Measurements from ENCODE around the gene TMC6.

The TMC6 gene

GRCh38 chr17:78107976-78108725, 20.4 kb downstream of the TMC6 start:
- H3K23ac ChIP-seq (ENCODE audit: low read depth, low read length, poor library complexity), result no peak overlapping the region
- H2BK15ac ChIP-seq (ENCODE audit: low read length), result no peak overlapping the region
- H3K36me3 ChIP-seq (replicated peaks in 1 of 2; ENCODE audit: control insufficient read depth in 2 of 2, insufficient read depth in 2 of 2, low read length in 2 of 2), result peaks cover 22 to 58% of the 10 kb centered on the region in 2 donors
- H3K18ac ChIP-seq (ENCODE audit: low read length), result no peak overlapping the region
- no peak overlapping the region for H4K91ac ChIP-seq (ENCODE audit: low read depth, low read length, poor library complexity)
- H4K8ac ChIP-seq (ENCODE audit: low read depth, low read length), result no peak overlapping the region
- no peaks in the 10 kb centered on the region for H3K4me1 ChIP-seq (ENCODE audit: control insufficient read depth in 2 of 2, insufficient read depth in 1 of 2, low read depth in 1 of 2, low read length in 2 of 2)
- no peak for DNase-seq (ENCODE audit: low spot score)
- WGBS, 2 donors (ENCODE audit: extremely low coverage in 2 of 2, insufficient read length in 2 of 2, insufficient replicate concordance in 1 of 2), result no CpG with 5 or more reads among the region's 21 CpGs
- H3K9ac ChIP-seq (ENCODE audit: low read depth, low read length, poor library complexity), result peak overlapping the region; percentile 37
- no peak overlapping the region for H3K4ac ChIP-seq (ENCODE audit: low read length)
- H3K4me3 ChIP-seq (ENCODE audit: low read length in 2 of 2), result no peak overlapping the region
- H2AK5ac ChIP-seq (ENCODE audit: low read depth, low read length), result no peak overlapping the region
- H3K27me3 ChIP-seq (ENCODE audit: control insufficient read depth in 3 of 3, insufficient read depth in 3 of 3, low read depth in 1 of 3, low read length in 3 of 3), result no peaks in the 10 kb centered on the region
- H3K27ac ChIP-seq (replicated peaks; ENCODE audit: low read length), result no peak overlapping the region
- H2BK120ac ChIP-seq (ENCODE audit: low read depth, low read length), result no peak overlapping the region
- H2AFZ ChIP-seq (ENCODE audit: low read length), result no peak overlapping the region
- H3K4me2 ChIP-seq (ENCODE audit: insufficient read depth, low read length, poor library complexity, severe bottlenecking), result no peak overlapping the region
- peaks cover 2% of the 10 kb centered on the region for H3K79me1 ChIP-seq (ENCODE audit: low read depth, low read length)
- no peaks in the 10 kb centered on the region for H3K9me3 ChIP-seq (replicated peaks in 1 of 2; ENCODE audit: control insufficient read depth in 2 of 2, insufficient read depth in 1 of 2, low read depth in 1 of 2, low read length in 2 of 2)
- no peak overlapping the region for H2BK12ac ChIP-seq (ENCODE audit: low read length)
- H2BK5ac ChIP-seq (ENCODE audit: low read length), result no peak overlapping the region
- no peak overlapping the region for H3K14ac ChIP-seq (ENCODE audit: low read length)

GRCh38 chr17:78107457-78107856, 21.1 kb downstream of the TMC6 start:
- WGBS, 2 donors (ENCODE audit: extremely low coverage in 2 of 2, insufficient read length in 2 of 2, insufficient replicate concordance in 1 of 2), result no CpG with 5 or more reads among the region's 10 CpGs
- Histone ChIP-seq H3K23ac (ENCODE audit: low read depth, low read length, poor library complexity) (no peak overlapping the region), H2BK12ac (ENCODE audit: low read length) (no peak overlapping the region), H3K9me3 (replicated peaks in 1 of 2; ENCODE audit: control insufficient read depth in 2 of 2, insufficient read depth in 1 of 2, low read depth in 1 of 2, low read length in 2 of 2) (peaks cover 0 to under 1% of the 10 kb centered on the region in 2 donors), H2BK120ac (ENCODE audit: low read depth, low read length) (no peak overlapping the region), H3K14ac (ENCODE audit: low read length) (no peak overlapping the region), H4K8ac (ENCODE audit: low read depth, low read length) (no peak overlapping the region), H2BK5ac (ENCODE audit: low read length) (no peak overlapping the region), H3K4me2 (ENCODE audit: insufficient read depth, low read length, poor library complexity, severe bottlenecking) (no peak overlapping the region), H3K9ac (ENCODE audit: low read depth, low read length, poor library complexity) (no peak overlapping the region), H3K4me1 (ENCODE audit: control insufficient read depth in 2 of 2, insufficient read depth in 1 of 2, low read depth in 1 of 2, low read length in 2 of 2) (no peaks in the 10 kb centered on the region), H3K79me1 (ENCODE audit: low read depth, low read length) (peaks cover 2% of the 10 kb centered on the region), H3K27me3 (ENCODE audit: control insufficient read depth in 3 of 3, insufficient read depth in 3 of 3, low read depth in 1 of 3, low read length in 3 of 3) (no peaks in the 10 kb centered on the region), H3K27ac (replicated peaks; ENCODE audit: low read length) (no peak overlapping the region), H4K91ac (ENCODE audit: low read depth, low read length, poor library complexity) (no peak overlapping the region), H2BK15ac (ENCODE audit: low read length) (no peak overlapping the region), H3K4me3 (ENCODE audit: low read length in 2 of 2) (no peak overlapping the region), H2AFZ (ENCODE audit: low read length) (no peak overlapping the region), H2AK5ac (ENCODE audit: low read depth, low read length) (no peak overlapping the region), H3K36me3 (replicated peaks in 1 of 2; ENCODE audit: control insufficient read depth in 2 of 2, insufficient read depth in 2 of 2, low read length in 2 of 2) (peaks cover 27 to 64% of the 10 kb centered on the region in 2 donors), H3K4ac (ENCODE audit: low read length) (no peak overlapping the region), H3K18ac (ENCODE audit: low read length) (no peak overlapping the region)
- no peak for DNase-seq (ENCODE audit: low spot score)

GRCh38 chr17:78106211-78106610, 22.3 kb downstream of the TMC6 start:
- Histone ChIP-seq H2AK5ac (ENCODE audit: low read depth, low read length) (no peak overlapping the region), H3K9me3 (replicated peaks in 1 of 2; ENCODE audit: control insufficient read depth in 2 of 2, insufficient read depth in 1 of 2, low read depth in 1 of 2, low read length in 2 of 2) (peaks cover 3% of the 10 kb centered on the region in 2 donors), H2BK15ac (ENCODE audit: low read length) (no peak overlapping the region), H2AFZ (ENCODE audit: low read length) (no peak overlapping the region), H3K36me3 (replicated peaks in 1 of 2; ENCODE audit: control insufficient read depth in 2 of 2, insufficient read depth in 2 of 2, low read length in 2 of 2) (peaks cover 38 to 76% of the 10 kb centered on the region in 2 donors), H3K79me1 (ENCODE audit: low read depth, low read length) (peaks cover 1% of the 10 kb centered on the region), H3K23ac (ENCODE audit: low read depth, low read length, poor library complexity) (no peak overlapping the region), H3K18ac (ENCODE audit: low read length) (no peak overlapping the region), H3K14ac (ENCODE audit: low read length) (no peak overlapping the region), H3K27ac (replicated peaks; ENCODE audit: low read length) (no peak overlapping the region), H2BK120ac (ENCODE audit: low read depth, low read length) (no peak overlapping the region), H3K4me3 (ENCODE audit: low read length in 2 of 2) (no peak overlapping the region), H3K4ac (ENCODE audit: low read length) (no peak overlapping the region), H3K4me2 (ENCODE audit: insufficient read depth, low read length, poor library complexity, severe bottlenecking) (no peak overlapping the region), H3K27me3 (ENCODE audit: control insufficient read depth in 3 of 3, insufficient read depth in 3 of 3, low read depth in 1 of 3, low read length in 3 of 3) (no peaks in the 10 kb centered on the region), H4K8ac (ENCODE audit: low read depth, low read length) (no peak overlapping the region), H4K91ac (ENCODE audit: low read depth, low read length, poor library complexity) (no peak overlapping the region), H2BK5ac (ENCODE audit: low read length) (no peak overlapping the region), H2BK12ac (ENCODE audit: low read length) (no peak overlapping the region), H3K4me1 (ENCODE audit: control insufficient read depth in 2 of 2, insufficient read depth in 1 of 2, low read depth in 1 of 2, low read length in 2 of 2) (no peaks in the 10 kb centered on the region), H3K9ac (ENCODE audit: low read depth, low read length, poor library complexity) (no peak overlapping the region)
- DNase-seq (ENCODE audit: low spot score), result no peak
- WGBS, 2 donors (ENCODE audit: extremely low coverage in 2 of 2, insufficient read length in 2 of 2, insufficient replicate concordance in 1 of 2), result no CpG with 5 or more reads among the region's 15 CpGs

- H3K4me2 ChIP-seq (ENCODE audit: insufficient read depth, low read length, poor library complexity, severe bottlenecking), result no peak overlapping the region
- DNase-seq (ENCODE audit: low spot score), result no peak
- H4K91ac ChIP-seq (ENCODE audit: low read depth, low read length, poor library complexity), result no peak overlapping the region
- no peak overlapping the region for H3K27ac ChIP-seq (replicated peaks; ENCODE audit: low read length)
- H2BK120ac ChIP-seq (ENCODE audit: low read depth, low read length), result no peak overlapping the region
- no peak overlapping the region for H3K4me3 ChIP-seq (ENCODE audit: low read length in 2 of 2)
- H3K9me3 ChIP-seq (replicated peaks in 1 of 2; ENCODE audit: control insufficient read depth in 2 of 2, insufficient read depth in 1 of 2, low read depth in 1 of 2, low read length in 2 of 2), result peaks cover 4 to 5% of the 10 kb centered on the region in 2 donors
- no peak overlapping the region for H2AK5ac ChIP-seq (ENCODE audit: low read depth, low read length)
- H3K27me3 ChIP-seq (ENCODE audit: control insufficient read depth in 3 of 3, insufficient read depth in 3 of 3, low read depth in 1 of 3, low read length in 3 of 3), result no peaks in the 10 kb centered on the region
- no peak overlapping the region for H3K9ac ChIP-seq (ENCODE audit: low read depth, low read length, poor library complexity)
- H2AFZ ChIP-seq (ENCODE audit: low read length), result no peak overlapping the region
- H3K36me3 ChIP-seq (replicated peaks in 1 of 2; ENCODE audit: control insufficient read depth in 2 of 2, insufficient read depth in 2 of 2, low read length in 2 of 2), result peaks cover 39 to 81% of the 10 kb centered on the region in 2 donors
- H3K14ac ChIP-seq (ENCODE audit: low read length), result no peak overlapping the region
- H3K23ac ChIP-seq (ENCODE audit: low read depth, low read length, poor library complexity), result no peak overlapping the region
- H2BK5ac ChIP-seq (ENCODE audit: low read length), result no peak overlapping the region
- no CpG with 5 or more reads among the region's 13 CpGs for WGBS, 2 donors (ENCODE audit: extremely low coverage in 2 of 2, insufficient read length in 2 of 2, insufficient replicate concordance in 1 of 2)
- no peak overlapping the region for H2BK15ac ChIP-seq (ENCODE audit: low read length)
- H4K8ac ChIP-seq (ENCODE audit: low read depth, low read length), result no peak overlapping the region
- H2BK12ac ChIP-seq (ENCODE audit: low read length), result no peak overlapping the region
- H3K4ac ChIP-seq (ENCODE audit: low read length), result no peak overlapping the region
- no peaks in the 10 kb centered on the region for H3K79me1 ChIP-seq (ENCODE audit: low read depth, low read length)
- no peak overlapping the region for H3K18ac ChIP-seq (ENCODE audit: low read length)
- H3K4me1 ChIP-seq (ENCODE audit: control insufficient read depth in 2 of 2, insufficient read depth in 1 of 2, low read depth in 1 of 2, low read length in 2 of 2), result no peaks in the 10 kb centered on the region
These were observed 23.0 kb downstream of the TMC6 start for GRCh38 chr17:78105551-78105950.
